Panc1 (cell line): ENCODE data around the gene ZKSCAN5. TPM values are rescaled to one million over a fixed set of nuclear protein-coding genes. Genes with fewer than 3 reads are reported as not detected.

Source experiments
- ATAC-seq: fragments of 200-7000 bp; cut with Tn5 transposase; 2 replicates; pipeline ENCODE4 v1.9.1; 2020; ENCODE audit warnings: mild to moderate bottlenecking, moderate library complexity
- BruUV-seq: library from RNA; stranded (reverse); fragments of 400-500 nt; replicated peaks from 2 replicates; lab custom pipeline; 2021; lab: Mats Ljungman, UMichigan
- CTCF ChIA-PET: fragments of 300-600 bp; sonication (Branson Sonifier 250); formaldehyde crosslinking; loops from one replicate; lab custom pipeline; 2022; ENCODE audit warnings: antibody characterized with exemption; lab: Charles Lee
- POLR2A ChIA-PET: fragments of 300-600 bp; sonication (Branson Sonifier 250); formaldehyde crosslinking; loops from one replicate; lab custom pipeline; 2022; ENCODE audit warnings: antibody characterized with exemption; lab: Charles Lee
- DNase-seq: peaks from one replicate; pipeline ENCODE4 v3.0.0-alpha.2; 2010; ENCODE audit warnings: low read depth, low spot score
- H3K27ac ChIP-seq: 2 replicates; pipeline ENCODE4 v1.5.1; 2011; ENCODE audit warnings: mild to moderate bottlenecking, low read length, inconsistent platforms
- H3K27me3 ChIP-seq: fragments of 200-500 bp; sonication (Bioruptor generic); 2 replicates; pipeline ENCODE4 v1.6.0; 2014; ENCODE audit warnings: low read length, inconsistent platforms; ENCODE audit not compliant: control insufficient read depth, insufficient read depth
- H3K36me3 ChIP-seq: fragments of 200-500 bp; sonication (Bioruptor generic); 2 replicates; pipeline ENCODE4 v1.5.1; 2014; ENCODE audit warnings: inconsistent platforms, mild to moderate bottlenecking, low read length, moderate library complexity; ENCODE audit not compliant: control insufficient read depth, insufficient read depth
- H3K4me1 ChIP-seq: 2 replicates; pipeline ENCODE4 v1.5.1; 2011; ENCODE audit warnings: inconsistent platforms, mild to moderate bottlenecking, low read length, moderate library complexity; ENCODE audit not compliant: control insufficient read depth, insufficient read depth
- H3K4me3 ChIP-seq, 2 experiments: 2 replicates each; pipeline ENCODE4 v1.5.1; 2011 to 2012; ENCODE audit warnings: low read depth in 2 of 2, low read length in 2 of 2, mild to moderate bottlenecking in 2 of 2, inconsistent platforms in 1 of 2, moderate library complexity in 1 of 2
- H3K9me3 ChIP-seq: fragments of 200-500 bp; sonication (Bioruptor generic); 2 replicates; pipeline ENCODE4 v1.5.1; 2014; ENCODE audit warnings: low read depth, mild to moderate bottlenecking, inconsistent platforms, low read length, moderate library complexity; ENCODE audit not compliant: control insufficient read depth, insufficient read depth
- CTCF ChIP-seq: fragments of 450-650 bp; IDR thresholded peaks from 2 replicates; pipeline ENCODE4 v1.5.1; 2017; ENCODE audit warnings: mild to moderate bottlenecking
- POLR2AphosphoS5 ChIP-seq: IDR thresholded peaks from 2 replicates; pipeline ENCODE4 v1.6.1; 2012; ENCODE audit warnings: mild to moderate bottlenecking, low read depth, low read length, moderate library complexity
- REST ChIP-seq, 2 experiments: IDR thresholded peaks; 2 replicates each; pipeline ENCODE4 v1.6.1; 2011 to 2012; ENCODE audit warnings: low read depth in 2 of 2, control low read depth in 1 of 2, low read length in 1 of 2, mild to moderate bottlenecking in 1 of 2, moderate library complexity in 1 of 2; ENCODE audit not compliant: insufficient read depth in 1 of 2
- SIN3A ChIP-seq: IDR thresholded peaks from 2 replicates; pipeline ENCODE4 v1.6.1; 2012; ENCODE audit warnings: low read depth, mild to moderate bottlenecking, low read length, moderate library complexity, borderline replicate concordance; ENCODE audit not compliant: insufficient read depth
- TCF7L2 ChIP-seq: IDR thresholded peaks from 2 replicates; pipeline ENCODE4 v1.6.1; 2011; ENCODE audit warnings: mild to moderate bottlenecking, low read depth, low read length, inconsistent platforms
- in situ Hi-C: cut with HindIII; loops from 2 replicates; pipeline ENCODE4 v1.10.0; 2016; ENCODE audit warnings: low sequenced_read_pairs, low pct_unique_long_range_greater_than_20kb
- intact Hi-C: fragments of 100-400 bp; cut with micrococcal nuclease; formaldehyde crosslinking; loops from one replicate; pipeline ENCODE4 v1.10.0; 2022; ENCODE audit not compliant: unreplicated experiment
- total RNA-seq: library from RNA; stranded (reverse); gene quantifications from one replicate; pipeline ENCODE4 v1.2.1, GENCODE V29; 2021; ENCODE audit not compliant: unreplicated experiment

The ZKSCAN5 gene
- total RNA-seq, 1 experiment from 2014 or later, result 17.5 TPM

GRCh38 chr7:99531354-99531765, 26.9 kb downstream of the ZKSCAN5 start:
- ChIA-PET CTCF (no interaction called here), POLR2A (no interaction called here)
- Histone ChIP-seq H3K36me3 (peaks cover 9% of the 10 kb centered on the region), H3K9me3 (peaks cover 50% of the 10 kb centered on the region), H3K4me3 (no peak overlapping the region), H3K27ac (no peak overlapping the region), H3K4me1 (no peaks in the 10 kb centered on the region), H3K27me3 (no peaks in the 10 kb centered on the region)
- TF ChIP-seq REST (IDR thresholded peaks at IDR 0.05; ENCODE audit: insufficient read depth in 1 of 2, low read depth in 2 of 2, low read length in 1 of 2) (no peak), CTCF (no peak), TCF7L2 (no peak), POLR2AphosphoS5 (no peak), SIN3A (no peak)
- no peak for DNase-seq
- in situ Hi-C loops, result no loop called here
- intact Hi-C loops, result no loop called here
- no peak for ATAC-seq
- BruUV-seq, result no TSS peak

GRCh38 chr7:99535667-99536066, 31.2 kb downstream of the ZKSCAN5 start:
- POLR2A ChIA-PET, result no interaction called here
- peaks cover 34% of the 10 kb centered on the region for H3K9me3 ChIP-seq

More at GRCh38 chr7:99535667-99536066, 31.2 kb downstream of the ZKSCAN5 start:
- no peaks in the 10 kb centered on the region for H3K27me3 ChIP-seq
- no peak overlapping the region for H3K4me3 ChIP-seq
- no peak for DNase-seq
- TF ChIP-seq REST (IDR thresholded peaks at IDR 0.05; ENCODE audit: insufficient read depth in 1 of 2, low read depth in 2 of 2, low read length in 1 of 2) (no peak), SIN3A (no peak), TCF7L2 (no peak), POLR2AphosphoS5 (no peak), CTCF (no peak)
- in situ Hi-C loops, result no loop called here
- CTCF ChIA-PET, result no interaction called here
- no peak for ATAC-seq
- H3K36me3 ChIP-seq, result peaks cover 9% of the 10 kb centered on the region
- intact Hi-C loops, result no loop called here
- H3K27ac ChIP-seq, result no peak overlapping the region
- no TSS peak for BruUV-seq
- H3K4me1 ChIP-seq, result no peaks in the 10 kb centered on the region
